NB4 (cell line): ENCODE results near the gene KDM4B.

Source experiments
- DNase-seq: peaks from one replicate; pipeline ENCODE4 v3.0.0; 2010; ENCODE audit warnings: low read depth
- H3K4me3 ChIP-seq: one replicate; pipeline ENCODE4 v1.5.1; 2011; ENCODE audit warnings: mild to moderate bottlenecking, low read depth, low read length, moderate library complexity
- CTCF ChIP-seq: IDR thresholded peaks from one replicate; pipeline ENCODE4 v1.5.1; 2012; ENCODE audit warnings: low read depth, low read length
- MAX ChIP-seq: IDR thresholded peaks from 2 replicates; pipeline ENCODE4 v1.6.1; 2011; ENCODE audit warnings: low read depth, low read length
- MYC ChIP-seq: IDR thresholded peaks from 2 replicates; pipeline ENCODE4 v1.6.1; 2011; ENCODE audit warnings: low read depth, low read length
- POLR2A ChIP-seq: IDR thresholded peaks from 2 replicates; pipeline ENCODE4 v1.6.1; 2011; ENCODE audit warnings: mild to moderate bottlenecking; ENCODE audit not compliant: insufficient read length; ENCODE audit errors: extremely low read depth

Gene KDM4B

GRCh38 chr19:5035793-5036697 is 67.1 kb downstream of the KDM4B start:
- TF ChIP-seq POLR2A = no peak
- no peak for TF ChIP-seq MYC
- TF ChIP-seq MAX = no peak
- no peak for TF ChIP-seq CTCF

GRCh38 chr19:5036698-5037563 is 68.0 kb downstream of the KDM4B start:
- DNase-seq = no peak
- H3K4me3 ChIP-seq = no peak overlapping the region

More at GRCh38 chr19:5035793-5036697, 67.1 kb downstream of the KDM4B start:
- H3K4me3 ChIP-seq = no peak overlapping the region
- no peak for DNase-seq

GRCh38 chr19:5037936-5038335 is 69.0 kb downstream of the KDM4B start:
- no peak for DNase-seq
- TF ChIP-seq MYC = no peak
- no peak for TF ChIP-seq POLR2A
- H3K4me3 ChIP-seq = no peak overlapping the region

More at GRCh38 chr19:5036698-5037563, 68.0 kb downstream of the KDM4B start:
- TF ChIP-seq CTCF (no peak), MAX (no peak), POLR2A (no peak), MYC (no peak)

GRCh38 chr19:5038631-5039271 is 69.8 kb downstream of the KDM4B start:
- peak; percentile 48 for DNase-seq
- no peak for TF ChIP-seq POLR2A
- TF ChIP-seq CTCF = peak; percentile 51
- 0 out of 2 replicates have a peak, but pooled peaks have one; percentile 19 for TF ChIP-seq MYC
- H3K4me3 ChIP-seq = no peak overlapping the region

GRCh38 chr19:5039642-5040543 is 71.0 kb downstream of the KDM4B start:
- no peak overlapping the region for H3K4me3 ChIP-seq
- TF ChIP-seq POLR2A = no peak
- TF ChIP-seq MAX = no peak
- TF ChIP-seq MYC = no peak
- TF ChIP-seq CTCF = no peak
- no peak for DNase-seq
